ENCODE results near the gene AGAP3.

AGAP3 gene

GRCh38 chr7:151137791-151138152 lies 51.5 kb downstream of the AGAP3 start:
- H3K4me3 ChIP-seq (ENCODE audit: low read depth, low read length): no peak overlapping the region
- DNase-seq (ENCODE audit: low read depth): no peak
- TF ChIP-seq MAX (IDR thresholded peaks at IDR 0.05; ENCODE audit: low read depth, low read length) (no peak), MYC (IDR thresholded peaks at IDR 0.05; ENCODE audit: low read depth, low read length) (no peak), CTCF (IDR thresholded peaks at IDR 0.05; ENCODE audit: low read depth, low read length) (no peak), POLR2A (IDR thresholded peaks at IDR 0.05; ENCODE audit: extremely low read depth, insufficient read length) (no peak)

GRCh38 chr7:151138153-151138851 lies 52.0 kb downstream of the AGAP3 start:
- no peak overlapping the region for H3K4me3 ChIP-seq (ENCODE audit: low read depth, low read length)
- no peak for DNase-seq (ENCODE audit: low read depth)
- no peak for TF ChIP-seq MAX (IDR thresholded peaks at IDR 0.05; ENCODE audit: low read depth, low read length)
- no peak for TF ChIP-seq POLR2A (IDR thresholded peaks at IDR 0.05; ENCODE audit: extremely low read depth, insufficient read length)
- TF ChIP-seq CTCF (IDR thresholded peaks at IDR 0.05; ENCODE audit: low read depth, low read length): no peak
- TF ChIP-seq MYC (IDR thresholded peaks at IDR 0.05; ENCODE audit: low read depth, low read length): no peak

GRCh38 chr7:151139071-151139790 lies 53.0 kb downstream of the AGAP3 start:
- no peak for DNase-seq (ENCODE audit: low read depth)
- H3K4me3 ChIP-seq (ENCODE audit: low read depth, low read length): no peak overlapping the region
- TF ChIP-seq CTCF (IDR thresholded peaks at IDR 0.05; ENCODE audit: low read depth, low read length): no peak

GRCh38 chr7:151139791-151140190 lies 53.5 kb downstream of the AGAP3 start:
- no peak for TF ChIP-seq MAX (IDR thresholded peaks at IDR 0.05; ENCODE audit: low read depth, low read length)
- TF ChIP-seq POLR2A (IDR thresholded peaks at IDR 0.05; ENCODE audit: extremely low read depth, insufficient read length): no peak
- no peak for TF ChIP-seq CTCF (IDR thresholded peaks at IDR 0.05; ENCODE audit: low read depth, low read length)
- no peak for TF ChIP-seq MYC (IDR thresholded peaks at IDR 0.05; ENCODE audit: low read depth, low read length)
- no peak for DNase-seq (ENCODE audit: low read depth)
- H3K4me3 ChIP-seq (ENCODE audit: low read depth, low read length): no peak overlapping the region

- H3K4me3 ChIP-seq (ENCODE audit: low read depth, low read length): no peak overlapping the region
- TF ChIP-seq POLR2A (IDR thresholded peaks at IDR 0.05; ENCODE audit: extremely low read depth, insufficient read length) (no peak), CTCF (IDR thresholded peaks at IDR 0.05; ENCODE audit: low read depth, low read length) (no peak), MYC (IDR thresholded peaks at IDR 0.05; ENCODE audit: low read depth, low read length) (no peak), MAX (IDR thresholded peaks at IDR 0.05; ENCODE audit: low read depth, low read length) (no peak)
- DNase-seq (ENCODE audit: low read depth): no peak
Measured at GRCh38 chr7:151140826-151141225, 54.6 kb downstream of the AGAP3 start.
